Measurements from ENCODE around the gene SLC16A7.

SLC16A7 gene

DNA sequence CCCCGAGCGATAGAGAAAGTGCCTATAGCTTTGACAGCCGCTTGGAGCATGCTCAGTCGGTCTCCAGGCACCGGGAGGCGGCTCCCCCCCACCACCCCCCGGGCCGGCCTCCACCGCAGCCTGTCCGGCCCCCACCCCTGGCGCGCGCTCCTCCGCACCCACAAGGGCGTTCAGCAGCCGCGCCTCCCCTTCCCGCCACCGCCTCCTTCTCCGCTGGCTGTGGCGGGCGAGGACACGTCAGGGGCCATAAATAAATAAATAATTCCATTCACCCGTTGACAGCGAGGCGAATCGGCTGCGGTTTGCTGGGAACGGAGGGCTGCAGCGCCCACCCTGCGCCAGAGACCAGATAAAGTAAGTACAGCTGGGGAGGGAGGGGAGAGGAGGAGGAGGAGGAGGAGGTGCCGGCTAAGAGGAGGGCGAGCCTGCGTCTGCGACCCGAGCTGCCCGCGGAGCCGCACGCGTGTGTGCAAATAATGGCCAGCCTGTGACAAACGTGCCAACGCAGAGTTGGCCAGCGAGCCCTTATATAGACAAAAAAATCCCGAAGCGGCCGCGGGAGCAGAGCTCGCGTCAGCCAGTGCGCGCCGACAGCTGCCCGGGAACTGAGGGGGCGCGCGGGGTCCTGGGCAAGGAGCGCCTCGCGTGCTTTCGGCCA, at the start of gene SLC16A7:
SLC16A7 (plus strand) TSS at position 147 of the 658 bp plus-strand sequence. CDS start 108,773 bp downstream, outside the sequence.
- peak within 1 kb of the TSS; percentile 90 for H3K27ac ChIP-seq (ENCODE audit: low read length)
- peak within 1 kb of the TSS; percentile 51 to 68 for H3K4me3 ChIP-seq (ENCODE audit: low read depth in 1 of 2, low read length in 2 of 2)
- no peak for TF ChIP-seq EZH2 (IDR thresholded peaks at IDR 0.05; ENCODE audit: borderline replicate concordance, low read depth, low read length, severe bottlenecking)
- peak; percentile 56 for TF ChIP-seq CTCF (IDR thresholded peaks at IDR 0.05; ENCODE audit: borderline replicate concordance, extremely low read depth, low read length, poor library complexity, severe bottlenecking)
- DNase-seq (peak; percentile 90), ATAC-seq (ENCODE audit: insufficient read depth, low read depth) (peak; percentile 66)
- peak within 1 kb of the TSS; percentile 83 for H3K4me2 ChIP-seq (ENCODE audit: insufficient read depth, low read length)
- no peaks in the 10 kb centered on the region; the same call in 1 of the 2 replicates for H3K36me3 ChIP-seq (ENCODE audit: insufficient read depth, low read length)
- no peaks in the 10 kb centered on the region for H4K20me1 ChIP-seq (ENCODE audit: insufficient read depth, low read length)
- H3K4me1 ChIP-seq (ENCODE audit: insufficient read depth, low read length): peaks cover 33% of the 10 kb centered on the region
- H3K9ac ChIP-seq (ENCODE audit: low read depth, low read length): peak within 1 kb of the TSS; percentile 75
- H3K9me3 ChIP-seq (ENCODE audit: insufficient read depth, low read length, severe bottlenecking): no peaks in the 10 kb centered on the region
- H3K79me2 ChIP-seq (ENCODE audit: insufficient read depth, low read length): peaks cover 28% of the 10 kb centered on the region
- no peaks in the 10 kb centered on the region for H3K27me3 ChIP-seq (ENCODE audit: insufficient read depth, low read length, poor library complexity)
- H2AFZ ChIP-seq (ENCODE audit: low read depth, low read length): peak within 1 kb of the TSS; percentile 90

DNA sequence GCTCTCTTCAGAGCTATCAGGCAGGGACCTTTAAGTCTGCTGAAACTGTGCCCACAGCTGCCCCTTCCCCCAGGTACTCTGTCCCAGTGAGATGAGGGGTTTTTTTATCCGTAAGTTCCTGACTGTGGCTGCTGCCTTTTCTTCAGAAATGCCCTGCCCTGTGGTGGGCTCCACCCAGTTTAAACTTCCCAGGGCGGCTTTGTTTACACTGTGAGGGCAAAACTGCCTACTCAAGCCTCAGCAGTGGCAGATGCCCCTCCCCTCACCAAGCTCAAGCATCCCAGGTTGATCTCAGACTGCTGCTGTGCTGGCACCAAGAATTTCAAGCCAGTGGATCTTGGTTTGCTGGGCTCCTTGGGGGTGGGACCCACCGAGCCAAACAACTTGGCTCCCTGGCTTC, 46.9 kb upstream of the SLC16A7 start:
- Histone ChIP-seq H3K9me3 (ENCODE audit: insufficient read depth, low read length, severe bottlenecking) (no peaks in the 10 kb centered on the region), H3K4me1 (ENCODE audit: insufficient read depth, low read length) (peaks cover 5% of the 10 kb centered on the region; the same call in 1 of the 2 replicates), H3K4me2 (ENCODE audit: insufficient read depth, low read length) (no peak overlapping the region), H4K20me1 (ENCODE audit: insufficient read depth, low read length) (no peaks in the 10 kb centered on the region), H3K36me3 (ENCODE audit: insufficient read depth, low read length) (no peaks in the 10 kb centered on the region), H3K79me2 (ENCODE audit: insufficient read depth, low read length) (no peaks in the 10 kb centered on the region), H3K27ac (ENCODE audit: low read length) (no peak overlapping the region), H3K27me3 (ENCODE audit: insufficient read depth, low read length, poor library complexity) (no peaks in the 10 kb centered on the region), H3K9ac (ENCODE audit: low read depth, low read length) (no peak overlapping the region), H3K4me3 (ENCODE audit: low read depth in 1 of 2, low read length in 2 of 2) (no peak overlapping the region), H2AFZ (ENCODE audit: low read depth, low read length) (no peak overlapping the region)
- ATAC-seq (ENCODE audit: insufficient read depth, low read depth): no peak
- DNase-seq: no peak
- no peak for TF ChIP-seq EZH2 (IDR thresholded peaks at IDR 0.05; ENCODE audit: borderline replicate concordance, low read depth, low read length, severe bottlenecking)
- no peak for TF ChIP-seq CTCF (IDR thresholded peaks at IDR 0.05; ENCODE audit: borderline replicate concordance, extremely low read depth, low read length, poor library complexity, severe bottlenecking)

GRCh38 chr12:59559696-59560095, 36.1 kb upstream of the SLC16A7 start:
- Histone ChIP-seq H3K27me3 (ENCODE audit: insufficient read depth, low read length, poor library complexity) (no peaks in the 10 kb centered on the region), H3K27ac (ENCODE audit: low read length) (no peak overlapping the region), H3K79me2 (ENCODE audit: insufficient read depth, low read length) (no peaks in the 10 kb centered on the region), H3K4me2 (ENCODE audit: insufficient read depth, low read length) (no peak overlapping the region), H4K20me1 (ENCODE audit: insufficient read depth, low read length) (no peaks in the 10 kb centered on the region), H3K9ac (ENCODE audit: low read depth, low read length) (no peak overlapping the region), H2AFZ (ENCODE audit: low read depth, low read length) (no peak overlapping the region), H3K4me1 (ENCODE audit: insufficient read depth, low read length) (no peaks in the 10 kb centered on the region), H3K9me3 (ENCODE audit: insufficient read depth, low read length, severe bottlenecking) (no peaks in the 10 kb centered on the region), H3K4me3 (ENCODE audit: low read depth in 1 of 2, low read length in 2 of 2) (no peak overlapping the region), H3K36me3 (ENCODE audit: insufficient read depth, low read length) (no peaks in the 10 kb centered on the region)
- DNase-seq (no peak), ATAC-seq (ENCODE audit: insufficient read depth, low read depth) (no peak)
- no peak for TF ChIP-seq EZH2 (IDR thresholded peaks at IDR 0.05; ENCODE audit: borderline replicate concordance, low read depth, low read length, severe bottlenecking)
- no peak for TF ChIP-seq CTCF (IDR thresholded peaks at IDR 0.05; ENCODE audit: borderline replicate concordance, extremely low read depth, low read length, poor library complexity, severe bottlenecking)

All from DND-41 (cell line).